ENCODE measurements around the gene MAP7D1. TPM values are rescaled to one million over a fixed set of nuclear protein-coding genes. Genes with fewer than 3 reads are reported as not detected.
A peak's percentile ranks its signal among the peaks of the same experiment; 100 is the strongest.

The MAP7D1 gene
- polyA plus RNA-seq, 1 of the 3 experiments (the other 2 are of a cell fraction): 69.9 TPM

DNA sequence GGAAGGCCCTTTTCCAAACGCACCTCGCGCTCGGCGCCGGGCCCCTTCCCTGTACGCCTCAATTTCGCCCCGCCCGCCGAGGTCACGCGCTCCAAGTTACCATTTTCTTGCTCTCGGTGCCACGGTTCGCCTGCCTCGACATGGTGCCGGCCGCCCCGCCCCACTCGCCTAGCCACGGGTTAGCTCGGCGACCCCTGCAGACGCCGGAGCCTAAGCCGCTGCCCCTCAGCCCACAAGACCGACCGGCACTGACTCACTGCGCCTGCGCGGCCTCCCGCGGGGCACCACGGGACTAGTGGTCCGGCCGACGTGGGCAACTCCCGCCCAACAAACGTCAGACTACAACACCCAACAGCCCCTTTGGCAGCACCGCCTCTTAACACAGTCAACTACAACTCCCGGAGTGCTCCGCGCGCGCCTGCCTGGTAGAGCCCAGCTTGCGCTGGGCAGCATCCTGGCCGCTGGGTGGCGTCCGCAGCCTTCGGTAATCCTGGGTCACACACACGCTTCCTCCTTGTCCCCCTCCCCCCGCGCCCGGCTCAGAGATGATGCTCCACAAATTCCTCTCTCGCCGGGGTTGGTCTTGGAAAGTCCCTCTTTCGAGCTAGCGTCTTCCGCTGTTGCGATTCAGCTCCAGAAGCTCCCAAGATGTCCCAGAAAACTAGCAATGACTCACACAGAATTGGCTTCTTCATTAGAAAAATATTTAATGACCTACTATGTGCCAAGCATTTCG lies 6.6 kb upstream of the MAP7D1 start, which contains the start of gene TRAPPC3:
Gene TRAPPC3, minus strand, starts transcription at position 250 of the 736 bp plus-strand sequence. Its CDS starts 108 bp downstream, at position 142.
- Histone ChIP-seq H3F3A (replicated peaks; ENCODE audit: insufficient read depth) (peaks cover 19% of the 10 kb centered on the region), H3K9me3 (no peaks in the 10 kb centered on the region), H2AFZ (ENCODE audit: low read depth) (peak within 1 kb of the TSS; percentile 23), H3K9me2 (no peaks in the 10 kb centered on the region), H3K27ac (ENCODE audit: low read depth in 2 of 2, low read length in 1 of 2) (peak within 1 kb of the TSS; percentile 97 to 98), H3K4me2 (peak within 1 kb of the TSS; percentile 85), H3K36me3 (replicated peaks in 1 of 2; ENCODE audit: control insufficient read depth in 1 of 2, insufficient read depth in 2 of 2, low read length in 1 of 2) (peaks cover 0 to 5% of the 10 kb centered on the region in 2 experiments), H4K20me1 (ENCODE audit: insufficient read depth) (no peaks in the 10 kb centered on the region; the same call in 1 of the 2 replicates), H3K4me1 (ENCODE audit: control insufficient read depth in 1 of 2, insufficient read depth in 2 of 2, low read depth in 1 of 2, low read length in 1 of 2) (peaks cover 24 to 25% of the 10 kb centered on the region in 2 experiments), H3K4me3 (ENCODE audit: low read depth in 2 of 2, low read length in 1 of 2) (peak within 1 kb of the TSS; percentile 72 to 73), H3K27me3 (ENCODE audit: insufficient read depth) (no peaks in the 10 kb centered on the region), H3K79me2 (ENCODE audit: insufficient read depth) (peaks cover 48% of the 10 kb centered on the region), H3K9ac (peak within 1 kb of the TSS; percentile 78)
- ChIA-PET CTCF (interaction anchor here (0.6 to 4.8 kb wide), 69 partner anchors 10 to 400 kb away, joined by 3 to 143 read pairs (median 4); partner anchors contain the start of genes SH3D21, TEKT2 and THRAP3), POLR2A (interaction anchor here (0.7 to 2.4 kb wide), 6 partner anchors 11 to 157 kb away, joined by 3 to 13 read pairs (median 5); partner anchors contain the start of genes SH3D21 and THRAP3)
- DNase-seq: peak; percentile 98
- under 1% methylated on average over 39 of the region's 62 CpGs for WGBS (ENCODE audit: low lambda C conversion rate)
- TF ChIP-seq FOXM1 (IDR thresholded peaks at IDR 0.05; ENCODE audit: low read depth) (no peak), EP300 (IDR thresholded peaks at IDR 0.05; ENCODE audit: borderline replicate concordance in 1 of 2, low read depth in 1 of 2, low read length in 1 of 2) (peak in 1 of 2 experiments; percentile 69; a peak in 1 of 4 replicates), NRF1 (IDR thresholded peaks at IDR 0.05; ENCODE audit: low read depth, low read length) (peak; percentile 92), GABPA (IDR thresholded peaks at IDR 0.05; ENCODE audit: low read depth) (0 out of 2 replicates have a peak, but pooled peaks have one; percentile 26), POLR2AphosphoS5 (IDR thresholded peaks at IDR 0.05; ENCODE audit: low read depth, low read length) (peak; percentile 57; the same call in 1 of the 2 replicates), RAD21 (IDR thresholded peaks at IDR 0.05; ENCODE audit: low read length) (peak; percentile 98), GATA2 (CRISPR knock-in tag; IDR thresholded peaks at IDR 0.05) (no peak), SMC3 (IDR thresholded peaks at IDR 0.05; ENCODE audit: low read depth, low read length) (peak; percentile 95), RFX5 (IDR thresholded peaks at IDR 0.05; ENCODE audit: low read length) (no peak), RCOR1 (IDR thresholded peaks at IDR 0.05; ENCODE audit: low read length) (no peak; the same call in 1 of the 2 replicates), TCF12 (IDR thresholded peaks at IDR 0.05) (peak; percentile 68), FOSL2 (IDR thresholded peaks at IDR 0.05; ENCODE audit: borderline replicate concordance, low read depth) (peak; percentile 80), CHD2 (IDR thresholded peaks at IDR 0.05; ENCODE audit: low read length, partially characterized antibody) (peak; percentile 94), NFIC (IDR thresholded peaks at IDR 0.05; ENCODE audit: borderline replicate concordance) (peak; percentile 60), MEF2A (IDR thresholded peaks at IDR 0.05; ENCODE audit: borderline replicate concordance, low read depth) (no peak), RXRA (IDR thresholded peaks at IDR 0.05; ENCODE audit: borderline replicate concordance, low read depth) (no peak), FOXJ3 (CRISPR knock-in tag; IDR thresholded peaks at IDR 0.05) (no peak), TAF1 (IDR thresholded peaks at IDR 0.05; ENCODE audit: borderline replicate concordance, low read depth, low read length) (no peak), ELF1 (IDR thresholded peaks at IDR 0.05) (peak; percentile 69)
- TF ChIP-seq, protein P1, sequence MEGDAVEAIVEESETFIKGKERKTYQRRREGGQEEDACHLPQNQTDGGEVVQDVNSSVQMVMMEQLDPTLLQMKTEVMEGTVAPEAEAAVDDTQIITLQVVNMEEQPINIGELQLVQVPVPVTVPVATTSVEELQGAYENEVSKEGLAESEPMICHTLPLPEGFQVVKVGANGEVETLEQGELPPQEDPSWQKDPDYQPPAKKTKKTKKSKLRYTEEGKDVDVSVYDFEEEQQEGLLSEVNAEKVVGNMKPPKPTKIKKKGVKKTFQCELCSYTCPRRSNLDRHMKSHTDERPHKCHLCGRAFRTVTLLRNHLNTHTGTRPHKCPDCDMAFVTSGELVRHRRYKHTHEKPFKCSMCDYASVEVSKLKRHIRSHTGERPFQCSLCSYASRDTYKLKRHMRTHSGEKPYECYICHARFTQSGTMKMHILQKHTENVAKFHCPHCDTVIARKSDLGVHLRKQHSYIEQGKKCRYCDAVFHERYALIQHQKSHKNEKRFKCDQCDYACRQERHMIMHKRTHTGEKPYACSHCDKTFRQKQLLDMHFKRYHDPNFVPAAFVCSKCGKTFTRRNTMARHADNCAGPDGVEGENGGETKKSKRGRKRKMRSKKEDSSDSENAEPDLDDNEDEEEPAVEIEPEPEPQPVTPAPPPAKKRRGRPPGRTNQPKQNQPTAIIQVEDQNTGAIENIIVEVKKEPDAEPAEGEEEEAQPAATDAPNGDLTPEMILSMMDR (IDR thresholded peaks at IDR 0.05): peak; percentile 98
- TF ChIP-seq, protein P2, sequence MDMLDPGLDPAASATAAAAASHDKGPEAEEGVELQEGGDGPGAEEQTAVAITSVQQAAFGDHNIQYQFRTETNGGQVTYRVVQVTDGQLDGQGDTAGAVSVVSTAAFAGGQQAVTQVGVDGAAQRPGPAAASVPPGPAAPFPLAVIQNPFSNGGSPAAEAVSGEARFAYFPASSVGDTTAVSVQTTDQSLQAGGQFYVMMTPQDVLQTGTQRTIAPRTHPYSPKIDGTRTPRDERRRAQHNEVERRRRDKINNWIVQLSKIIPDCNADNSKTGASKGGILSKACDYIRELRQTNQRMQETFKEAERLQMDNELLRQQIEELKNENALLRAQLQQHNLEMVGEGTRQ (IDR thresholded peaks at IDR 0.05; ENCODE audit: borderline replicate concordance, low read depth, low read length): 0 out of 2 replicates have a peak, but pooled peaks have one; percentile 25
- TF ChIP-seq, protein P3, sequence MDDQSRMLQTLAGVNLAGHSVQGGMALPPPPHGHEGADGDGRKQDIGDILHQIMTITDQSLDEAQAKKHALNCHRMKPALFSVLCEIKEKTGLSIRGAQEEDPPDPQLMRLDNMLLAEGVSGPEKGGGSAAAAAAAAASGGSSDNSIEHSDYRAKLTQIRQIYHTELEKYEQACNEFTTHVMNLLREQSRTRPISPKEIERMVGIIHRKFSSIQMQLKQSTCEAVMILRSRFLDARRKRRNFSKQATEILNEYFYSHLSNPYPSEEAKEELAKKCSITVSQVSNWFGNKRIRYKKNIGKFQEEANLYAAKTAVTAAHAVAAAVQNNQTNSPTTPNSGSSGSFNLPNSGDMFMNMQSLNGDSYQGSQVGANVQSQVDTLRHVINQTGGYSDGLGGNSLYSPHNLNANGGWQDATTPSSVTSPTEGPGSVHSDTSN (IDR thresholded peaks at IDR 0.05): 0 out of 2 replicates have a peak, but pooled peaks have one; percentile 19
- TF ChIP-seq, protein P4, sequence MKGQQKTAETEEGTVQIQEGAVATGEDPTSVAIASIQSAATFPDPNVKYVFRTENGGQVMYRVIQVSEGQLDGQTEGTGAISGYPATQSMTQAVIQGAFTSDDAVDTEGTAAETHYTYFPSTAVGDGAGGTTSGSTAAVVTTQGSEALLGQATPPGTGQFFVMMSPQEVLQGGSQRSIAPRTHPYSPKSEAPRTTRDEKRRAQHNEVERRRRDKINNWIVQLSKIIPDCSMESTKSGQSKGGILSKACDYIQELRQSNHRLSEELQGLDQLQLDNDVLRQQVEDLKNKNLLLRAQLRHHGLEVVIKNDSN (IDR thresholded peaks at IDR 0.05; ENCODE audit: borderline replicate concordance, low read depth): peak; percentile 70
- TF ChIP-seq, protein P5, sequence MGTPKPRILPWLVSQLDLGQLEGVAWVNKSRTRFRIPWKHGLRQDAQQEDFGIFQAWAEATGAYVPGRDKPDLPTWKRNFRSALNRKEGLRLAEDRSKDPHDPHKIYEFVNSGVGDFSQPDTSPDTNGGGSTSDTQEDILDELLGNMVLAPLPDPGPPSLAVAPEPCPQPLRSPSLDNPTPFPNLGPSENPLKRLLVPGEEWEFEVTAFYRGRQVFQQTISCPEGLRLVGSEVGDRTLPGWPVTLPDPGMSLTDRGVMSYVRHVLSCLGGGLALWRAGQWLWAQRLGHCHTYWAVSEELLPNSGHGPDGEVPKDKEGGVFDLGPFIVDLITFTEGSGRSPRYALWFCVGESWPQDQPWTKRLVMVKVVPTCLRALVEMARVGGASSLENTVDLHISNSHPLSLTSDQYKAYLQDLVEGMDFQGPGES (IDR thresholded peaks at IDR 0.05; ENCODE audit: low read depth, low read length): no peak
- TF ChIP-seq, protein P6, sequence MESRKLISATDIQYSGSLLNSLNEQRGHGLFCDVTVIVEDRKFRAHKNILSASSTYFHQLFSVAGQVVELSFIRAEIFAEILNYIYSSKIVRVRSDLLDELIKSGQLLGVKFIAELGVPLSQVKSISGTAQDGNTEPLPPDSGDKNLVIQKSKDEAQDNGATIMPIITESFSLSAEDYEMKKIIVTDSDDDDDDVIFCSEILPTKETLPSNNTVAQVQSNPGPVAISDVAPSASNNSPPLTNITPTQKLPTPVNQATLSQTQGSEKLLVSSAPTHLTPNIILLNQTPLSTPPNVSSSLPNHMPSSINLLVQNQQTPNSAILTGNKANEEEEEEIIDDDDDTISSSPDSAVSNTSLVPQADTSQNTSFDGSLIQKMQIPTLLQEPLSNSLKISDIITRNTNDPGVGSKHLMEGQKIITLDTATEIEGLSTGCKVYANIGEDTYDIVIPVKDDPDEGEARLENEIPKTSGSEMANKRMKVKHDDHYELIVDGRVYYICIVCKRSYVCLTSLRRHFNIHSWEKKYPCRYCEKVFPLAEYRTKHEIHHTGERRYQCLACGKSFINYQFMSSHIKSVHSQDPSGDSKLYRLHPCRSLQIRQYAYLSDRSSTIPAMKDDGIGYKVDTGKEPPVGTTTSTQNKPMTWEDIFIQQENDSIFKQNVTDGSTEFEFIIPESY (IDR thresholded peaks at IDR 0.05; ENCODE audit: borderline replicate concordance, low read depth): no peak

All from SK-N-SH (cell line).